Immature natural killer cell (primary cell): ENCODE data around the gene YWHAQ. TPM values are rescaled to one million over a fixed set of nuclear protein-coding genes. Genes with fewer than 3 reads are reported as not detected.
A peak's percentile ranks its signal among the peaks of the same experiment; 100 is the strongest.

Source experiments
- DNase-seq, 3 donors: peaks; one replicate each; pipeline ENCODE4 v3.0.0; 2022; ENCODE audit warnings: mixed read lengths in 1 of 3
- H3K27ac Mint-ChIP-seq, 6 donors: one replicate each; pipeline ENCODE4 v1.8.0; 2020; ENCODE audit warnings: mixed read lengths in 6 of 6, mild to moderate bottlenecking in 5 of 6, inconsistent platforms in 4 of 6, moderate library complexity in 3 of 6
- H3K27me3 Mint-ChIP-seq, 3 donors: one replicate each; pipeline ENCODE4 v1.8.0; 2020 to 2021; ENCODE audit warnings: low read depth in 3 of 3, mild to moderate bottlenecking in 3 of 3, mixed read lengths in 3 of 3, moderate library complexity in 3 of 3, inconsistent platforms in 1 of 3
- H3K36me3 Mint-ChIP-seq, 3 donors: one replicate each; pipeline ENCODE4 v1.8.0; 2020; ENCODE audit warnings: mixed read lengths in 3 of 3, inconsistent platforms in 2 of 3, mild to moderate bottlenecking in 2 of 3
- H3K4me1 Mint-ChIP-seq, 2 donors: one replicate each; pipeline ENCODE4 v1.8.0; 2020; ENCODE audit warnings: inconsistent platforms in 2 of 2, mild to moderate bottlenecking in 2 of 2, mixed read lengths in 2 of 2, moderate library complexity in 1 of 2
- H3K4me3 Mint-ChIP-seq, 5 donors: one replicate each; pipeline ENCODE4 v1.8.0; 2020; ENCODE audit warnings: mild to moderate bottlenecking in 5 of 5, mixed read lengths in 5 of 5, inconsistent platforms in 3 of 5, moderate library complexity in 3 of 5
- H3K9me3 Mint-ChIP-seq, 6 donors: one replicate each; pipeline ENCODE4 v1.8.0; 2020; ENCODE audit warnings: mild to moderate bottlenecking in 6 of 6, mixed read lengths in 6 of 6, inconsistent platforms in 4 of 6, moderate library complexity in 3 of 6
- polyA plus RNA-seq, 3 donors: library from polyadenylated mRNA; unstranded; fragments of 300-500 nt; fragmentation: Illumina TruSeq; gene quantifications; one replicate each; pipeline ENCODE4 v1.2.3, GENCODE V29; 2021

Gene YWHAQ
- 100 to 1,000 TPM; 406 to 761 (median 479) TPM for polyA plus RNA-seq

DNA sequence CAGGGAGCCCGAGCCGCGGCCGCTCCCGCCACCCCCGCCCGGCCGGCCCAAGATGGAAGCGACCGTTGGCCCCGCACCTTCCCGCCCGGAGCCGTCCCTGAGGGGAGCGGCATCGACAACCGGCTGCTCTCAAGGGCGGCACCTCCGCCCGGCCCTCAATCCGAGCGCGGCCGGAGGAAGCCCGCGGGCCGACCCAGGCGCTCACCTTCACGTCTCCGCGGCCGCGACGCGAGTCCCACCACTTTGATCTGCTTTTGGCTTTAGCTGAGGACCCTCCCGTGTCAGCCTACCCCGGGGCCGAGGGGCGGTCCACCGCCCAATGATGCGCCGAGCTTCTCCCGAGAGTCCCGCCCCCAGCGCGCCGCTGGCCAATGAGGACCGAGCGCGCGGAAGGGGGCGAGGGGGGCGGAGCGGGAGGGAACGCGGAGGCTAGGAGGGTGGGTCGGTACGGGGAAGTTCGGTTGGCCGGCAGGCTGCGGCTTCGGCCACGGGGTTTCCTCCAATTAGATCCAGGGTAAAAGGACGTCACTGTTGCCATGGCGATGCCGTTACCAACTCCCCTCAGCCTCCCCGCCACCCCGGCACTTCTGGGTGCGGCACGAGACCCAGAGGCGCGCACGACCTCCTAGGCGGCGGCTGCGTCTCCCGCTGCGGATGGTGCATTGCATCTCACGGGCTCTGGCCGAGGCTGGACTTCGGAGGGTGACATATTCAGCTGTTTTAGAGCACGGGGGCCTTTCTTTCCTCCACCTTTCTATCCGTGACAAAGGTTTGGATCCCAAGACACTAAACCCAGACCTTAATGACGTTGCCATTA, at the start of gene YWHAQ:
TSS of gene YWHAQ (minus strand) at position 262 of the 817 bp plus-strand sequence. CDS start 545 bp downstream, outside the sequence.
- H3K4me3 Mint-ChIP-seq: peak within 1 kb of the TSS; percentile 93 to 96 (median 94)
- peak within 1 kb of the TSS; percentile 95 to 96 (median 96) for H3K27ac Mint-ChIP-seq
- H3K27me3 Mint-ChIP-seq: peaks cover 15 to 21% (median 17%) of the 10 kb centered on the region in 3 donors
- DNase-seq: peak; percentile 99
- no peaks in the 10 kb centered on the region for H3K9me3 Mint-ChIP-seq
- peaks cover 56% of the 10 kb centered on the region in 2 donors for H3K4me1 Mint-ChIP-seq
- peaks cover 12 to 21% (median 17%) of the 10 kb centered on the region in 3 donors for H3K36me3 Mint-ChIP-seq

DNA sequence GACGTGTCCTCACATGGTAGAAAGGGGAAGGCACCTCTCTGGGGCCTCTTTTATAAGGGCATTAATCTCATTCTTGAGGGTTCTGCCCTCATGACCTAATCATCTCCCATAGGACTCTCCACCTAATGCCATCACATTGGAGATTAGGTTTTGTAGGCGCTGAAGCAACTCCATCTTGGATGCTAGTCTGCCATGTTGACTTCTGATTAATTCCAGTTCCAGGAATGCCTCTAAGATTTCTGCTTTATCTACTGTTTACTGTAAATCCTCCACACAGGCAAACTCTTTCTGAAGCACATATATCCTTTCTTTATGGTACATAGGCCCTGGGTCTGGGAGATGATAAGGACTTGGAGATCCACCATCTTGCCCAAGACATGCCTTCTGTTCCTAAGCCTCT, 49.3 kb upstream of the YWHAQ start:
- no peak for DNase-seq
- Mint-ChIP-seq H3K27ac (peak overlapping the region; percentile 97 to 99 (median 98)), H3K4me1 (peaks cover 24 to 32% of the 10 kb centered on the region in 2 donors), H3K4me3 (no peak overlapping the region), H3K36me3 (peaks cover 0 to 4% (median 0%) of the 10 kb centered on the region in 3 donors), H3K27me3 (peaks cover 3 to 12% (median 8%) of the 10 kb centered on the region in 3 donors), H3K9me3 (no peaks in the 10 kb centered on the region)

DNA sequence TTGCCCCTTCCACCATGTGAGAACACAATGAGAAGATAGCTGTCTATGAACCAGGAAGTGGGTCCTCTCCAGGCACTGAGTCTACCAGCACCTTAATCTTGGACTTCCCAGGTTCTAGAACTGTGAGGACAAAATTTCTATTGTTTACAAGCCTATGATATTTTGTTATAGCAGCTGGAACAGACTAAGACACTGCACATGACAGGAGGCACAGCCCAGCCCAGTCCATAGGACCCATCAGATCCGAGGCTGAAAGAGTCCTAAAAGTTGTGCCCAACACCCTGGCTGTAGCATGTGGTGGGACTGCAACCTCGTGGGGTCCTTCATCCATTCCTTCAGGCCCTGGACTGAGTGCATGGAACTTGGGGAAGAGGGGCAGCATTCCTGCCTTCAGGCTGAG, 48.4 kb upstream of the YWHAQ start:
- peak overlapping the region in 3 of 6 donors; percentile 66 to 99 (median 98) for H3K27ac Mint-ChIP-seq
- H3K36me3 Mint-ChIP-seq: peaks cover 0 to 4% (median 0%) of the 10 kb centered on the region in 3 donors
- peaks cover 3 to 14% (median 11%) of the 10 kb centered on the region in 3 donors for H3K27me3 Mint-ChIP-seq
- H3K4me3 Mint-ChIP-seq: no peak overlapping the region
- no peak for DNase-seq
- H3K4me1 Mint-ChIP-seq: peaks cover 24 to 32% of the 10 kb centered on the region in 2 donors
- H3K9me3 Mint-ChIP-seq: no peaks in the 10 kb centered on the region

DNA sequence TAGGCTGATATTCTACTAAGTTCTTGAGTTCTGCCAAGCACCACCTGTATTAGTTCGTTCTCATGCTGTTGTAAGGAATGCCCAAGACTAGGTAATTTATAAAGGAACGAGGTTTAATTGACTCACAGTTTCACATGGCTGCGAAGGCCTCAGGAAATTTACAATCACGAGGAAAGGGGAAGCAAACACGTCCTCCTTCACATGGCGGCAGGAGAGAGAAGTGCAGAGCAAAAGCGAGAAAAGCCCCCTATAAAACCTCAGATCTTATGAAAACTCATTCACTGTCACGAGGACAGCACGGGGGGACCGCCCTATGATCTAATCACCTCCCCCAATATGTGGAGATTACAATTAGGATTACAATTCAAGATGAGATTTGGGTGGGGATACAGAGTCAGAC, 47.7 kb upstream of the YWHAQ start:
- peaks cover 24 to 32% of the 10 kb centered on the region in 2 donors for H3K4me1 Mint-ChIP-seq
- H3K9me3 Mint-ChIP-seq: no peaks in the 10 kb centered on the region
- H3K36me3 Mint-ChIP-seq: peaks cover 0 to 4% (median 0%) of the 10 kb centered on the region in 3 donors
- no peak for DNase-seq
- H3K4me3 Mint-ChIP-seq: no peak overlapping the region
- H3K27ac Mint-ChIP-seq: peak overlapping the region in 4 of 6 donors; percentile 4 to 98 (median 64)
- H3K27me3 Mint-ChIP-seq: peaks cover 3 to 14% (median 11%) of the 10 kb centered on the region in 3 donors

DNA sequence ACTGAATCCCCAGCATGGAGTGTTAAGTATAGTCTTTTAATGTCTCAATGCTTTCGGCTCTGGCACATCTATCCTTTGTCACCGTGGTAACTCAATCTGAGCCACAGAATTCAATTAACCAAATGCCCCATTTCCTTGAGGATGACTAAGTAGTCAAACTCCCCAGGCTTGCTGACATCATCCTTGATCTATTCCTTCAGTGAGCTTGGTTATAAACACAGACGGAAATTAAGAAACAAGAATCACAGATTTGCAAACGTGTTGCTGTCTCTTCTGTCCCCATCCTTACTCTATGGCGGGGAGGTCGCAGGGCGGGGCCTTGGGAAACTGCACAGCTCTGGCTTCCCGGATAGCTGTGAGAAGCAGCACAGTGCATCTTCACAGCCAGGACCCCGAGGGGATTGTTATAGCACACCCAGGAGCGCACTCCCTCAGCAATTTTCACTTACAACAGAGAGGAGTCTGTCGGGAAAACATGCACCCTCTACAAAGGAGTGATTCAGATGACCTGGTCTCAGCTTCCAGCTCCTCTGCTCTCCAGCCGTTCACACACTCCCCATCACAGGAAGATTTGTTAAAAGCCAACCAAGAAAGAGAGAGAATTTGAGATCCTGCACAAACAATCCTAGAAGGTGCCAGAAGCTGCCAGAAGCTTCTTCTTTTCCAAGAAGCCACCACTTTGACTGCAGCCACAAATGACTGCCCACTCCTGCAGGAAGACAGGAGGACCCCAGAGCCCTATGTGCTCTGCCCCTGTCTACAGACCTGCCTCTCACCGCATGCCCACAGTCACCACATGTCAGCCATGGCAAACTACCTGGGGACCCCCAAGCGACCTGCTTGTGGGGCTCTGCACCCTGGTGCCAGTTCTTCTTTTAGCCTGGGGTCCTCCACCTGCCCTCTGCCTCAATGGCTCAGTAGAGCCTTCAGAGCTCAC, 44.9 kb upstream of the YWHAQ start:
- H3K27ac Mint-ChIP-seq: peak overlapping the region in 1 of 6 donors; percentile 21
- peaks cover 11 to 20% of the 10 kb centered on the region in 2 donors for H3K4me1 Mint-ChIP-seq
- H3K4me3 Mint-ChIP-seq: no peak overlapping the region
- H3K36me3 Mint-ChIP-seq: peaks cover 0 to 1% (median 0%) of the 10 kb centered on the region in 3 donors
- H3K9me3 Mint-ChIP-seq: no peaks in the 10 kb centered on the region
- peaks cover under 1 to 7% (median 5%) of the 10 kb centered on the region in 3 donors for H3K27me3 Mint-ChIP-seq
- DNase-seq: no peak

DNA sequence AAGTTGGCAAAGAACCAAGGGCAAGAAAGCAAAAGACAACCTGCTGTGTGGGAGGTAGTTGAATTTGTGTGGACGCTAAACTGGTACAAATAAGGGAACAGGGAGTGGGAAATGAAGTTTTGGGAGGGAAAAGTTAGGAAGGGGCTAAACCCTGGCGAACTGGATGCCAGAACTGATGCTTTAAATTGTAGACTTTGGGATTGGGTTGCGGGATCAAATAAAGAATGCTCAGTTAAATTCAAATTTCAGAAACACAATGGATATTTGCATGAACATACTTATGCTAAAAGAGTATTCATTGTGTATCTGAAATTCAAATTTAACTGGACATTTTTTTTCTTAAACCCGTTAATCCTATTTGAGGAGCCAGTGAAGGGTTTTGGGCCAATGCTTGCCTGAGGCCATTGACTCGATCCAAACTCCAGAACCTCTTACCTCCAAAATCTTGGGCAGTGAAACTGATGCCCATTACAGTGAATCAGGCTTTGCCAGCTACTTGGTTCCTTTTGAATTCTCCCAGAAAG, 44.2 kb upstream of the YWHAQ start:
- Mint-ChIP-seq H3K4me1 (peaks cover 3 to 13% of the 10 kb centered on the region in 2 donors), H3K4me3 (no peak overlapping the region), H3K36me3 (no peaks in the 10 kb centered on the region), H3K27ac (no peak overlapping the region), H3K9me3 (no peaks in the 10 kb centered on the region), H3K27me3 (peaks cover 0 to 5% (median 5%) of the 10 kb centered on the region in 3 donors)
- DNase-seq: no peak

DNA sequence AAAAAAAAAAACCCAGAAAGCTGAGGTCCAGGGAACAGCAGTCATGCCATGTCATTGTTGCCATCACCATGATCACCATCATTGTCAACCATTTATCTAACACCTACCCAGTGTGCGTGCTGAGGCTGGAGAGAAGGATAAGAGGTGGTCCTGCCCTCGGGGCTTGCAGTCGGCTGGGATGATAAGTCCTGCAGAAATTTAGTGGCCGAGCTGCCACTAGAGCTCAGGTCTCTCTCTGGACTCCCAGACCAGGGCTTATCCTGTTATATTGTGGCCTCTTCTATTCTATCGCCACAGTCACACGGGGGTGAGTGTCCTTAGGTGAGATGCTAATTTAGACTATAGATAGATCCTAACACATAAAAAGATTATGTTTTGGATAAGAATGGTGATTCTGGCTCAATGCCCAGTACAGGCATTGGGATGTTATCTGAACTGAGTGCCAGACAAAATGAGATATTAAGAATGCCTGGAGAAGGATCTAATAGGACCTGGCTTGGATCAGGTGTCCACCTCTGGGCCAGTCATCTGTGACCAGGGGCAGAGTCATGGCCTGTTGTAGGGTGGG, 43.2 kb upstream of the YWHAQ start:
- H3K27me3 Mint-ChIP-seq: peaks cover 0 to 5% (median 5%) of the 10 kb centered on the region in 3 donors
- no peaks in the 10 kb centered on the region for H3K9me3 Mint-ChIP-seq
- DNase-seq: no peak
- H3K36me3 Mint-ChIP-seq: no peaks in the 10 kb centered on the region
- peaks cover under 1 to 6% of the 10 kb centered on the region in 2 donors for H3K4me1 Mint-ChIP-seq
- no peak overlapping the region for H3K27ac Mint-ChIP-seq
- no peak overlapping the region for H3K4me3 Mint-ChIP-seq

DNA sequence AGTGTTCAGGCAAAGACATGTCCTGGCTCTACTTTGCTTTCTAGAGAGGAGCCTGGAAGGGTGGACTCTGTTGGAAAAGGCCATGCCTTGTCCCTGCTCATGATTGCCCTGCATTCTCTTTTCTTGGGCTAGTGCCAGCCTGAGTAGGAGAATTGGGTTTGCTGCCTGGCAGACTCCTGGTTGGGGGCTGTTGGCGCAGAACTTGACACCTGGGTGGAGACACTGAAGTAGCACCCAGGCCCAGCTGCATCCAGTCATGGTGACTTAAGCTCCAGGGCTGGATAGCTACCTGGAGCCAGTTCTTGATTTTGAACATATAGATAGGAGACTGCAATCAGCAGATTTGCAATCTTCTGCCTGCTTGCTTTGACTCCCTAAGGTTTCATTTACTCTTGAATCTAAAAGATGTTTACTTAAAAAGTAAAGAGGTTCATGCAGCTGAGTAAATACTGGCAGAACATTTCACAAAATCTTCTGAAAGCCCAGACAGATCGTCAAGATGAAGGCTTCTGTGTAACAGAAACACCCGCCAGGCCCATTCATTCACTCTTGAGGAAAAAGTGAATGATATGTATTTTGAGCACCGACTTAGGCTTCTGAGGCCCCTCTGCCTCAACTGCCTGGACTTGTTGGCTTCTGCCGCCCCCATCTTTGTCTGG, 38.0 kb upstream of the YWHAQ start:
- Mint-ChIP-seq H3K4me1 (peaks cover 6 to 9% of the 10 kb centered on the region in 2 donors), H3K27ac (no peak overlapping the region), H3K27me3 (peaks cover 0 to 2% (median 0%) of the 10 kb centered on the region in 3 donors), H3K36me3 (no peaks in the 10 kb centered on the region), H3K9me3 (no peaks in the 10 kb centered on the region), H3K4me3 (no peak overlapping the region)
- no peak for DNase-seq

DNA sequence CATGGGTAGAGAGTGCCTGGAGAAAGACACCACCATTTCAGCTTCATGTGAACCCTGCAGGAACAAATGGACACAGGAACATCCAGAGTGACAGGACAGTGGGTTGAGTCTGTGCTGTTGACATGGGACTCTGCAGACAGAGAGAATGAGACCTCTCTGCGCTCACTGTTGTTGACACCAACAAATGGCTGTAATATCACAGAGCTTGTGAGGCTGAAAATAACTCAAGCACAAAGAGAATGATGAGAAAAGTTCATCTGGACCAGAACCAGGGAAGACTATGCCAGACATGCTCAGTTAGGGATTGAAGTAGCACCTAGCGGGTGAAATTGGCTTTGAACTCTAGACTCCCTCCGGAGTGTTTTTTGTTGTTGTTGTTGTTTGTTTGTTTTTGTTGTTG, 37.0 kb upstream of the YWHAQ start:
- Mint-ChIP-seq H3K4me1 (peaks cover 16 to 19% of the 10 kb centered on the region in 2 donors), H3K27me3 (peaks cover 0 to 2% (median 0%) of the 10 kb centered on the region in 3 donors), H3K4me3 (no peak overlapping the region), H3K9me3 (no peaks in the 10 kb centered on the region), H3K36me3 (no peaks in the 10 kb centered on the region), H3K27ac (no peak overlapping the region)
- no peak for DNase-seq

DNA sequence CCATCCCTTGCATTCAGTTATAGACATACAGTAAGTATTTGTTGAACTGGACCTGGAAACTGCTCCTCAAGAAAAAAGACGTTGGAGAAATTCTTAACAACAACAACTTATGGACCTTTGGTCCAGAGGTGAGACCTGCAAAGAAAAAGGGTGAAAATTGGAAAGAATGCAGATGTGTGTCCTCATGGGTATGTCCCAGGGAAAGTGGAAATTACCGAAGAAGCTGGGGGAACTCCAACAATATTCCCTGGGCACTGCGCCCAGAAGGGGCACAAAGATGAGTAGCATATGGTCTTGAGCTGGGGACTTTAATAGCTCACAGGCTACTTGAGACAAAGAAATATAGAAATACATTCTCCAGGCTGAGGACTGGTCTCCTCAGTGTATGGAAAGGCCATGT, 35.5 kb upstream of the YWHAQ start:
- Mint-ChIP-seq H3K27ac (peak overlapping the region in 3 of 6 donors; percentile 15 to 62 (median 49)), H3K36me3 (no peaks in the 10 kb centered on the region), H3K4me3 (no peak overlapping the region), H3K4me1 (peaks cover 20 to 22% of the 10 kb centered on the region in 2 donors), H3K27me3 (peaks cover 0 to 2% (median 0%) of the 10 kb centered on the region in 3 donors), H3K9me3 (no peaks in the 10 kb centered on the region)
- no peak for DNase-seq

DNA sequence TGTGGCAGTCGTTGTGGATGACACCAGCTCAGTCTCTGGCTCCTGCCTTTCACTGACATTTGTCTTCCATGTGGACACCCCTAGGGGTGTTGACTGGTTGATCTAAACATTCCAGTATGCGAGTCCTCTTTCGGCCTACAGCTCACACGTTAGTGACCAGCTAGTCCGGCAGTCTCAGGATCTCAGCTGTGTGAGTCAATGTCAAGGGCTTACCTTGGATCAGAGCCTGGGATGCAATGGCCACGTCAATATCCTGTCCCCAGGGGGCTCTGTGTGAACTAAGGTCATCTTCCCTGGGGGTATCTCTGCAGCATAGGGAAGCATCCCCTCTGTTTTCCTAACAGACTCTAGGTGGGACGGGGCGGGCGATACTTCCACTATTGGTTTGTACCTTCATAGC, 35.1 kb upstream of the YWHAQ start:
- H3K9me3 Mint-ChIP-seq: no peaks in the 10 kb centered on the region
- H3K27ac Mint-ChIP-seq: peak overlapping the region in 1 of 6 donors; percentile 49
- peaks cover 0 to 2% (median 0%) of the 10 kb centered on the region in 3 donors for H3K27me3 Mint-ChIP-seq
- no peak for DNase-seq
- H3K4me1 Mint-ChIP-seq: peaks cover 21 to 22% of the 10 kb centered on the region in 2 donors
- no peak overlapping the region for H3K4me3 Mint-ChIP-seq
- no peaks in the 10 kb centered on the region for H3K36me3 Mint-ChIP-seq

DNA sequence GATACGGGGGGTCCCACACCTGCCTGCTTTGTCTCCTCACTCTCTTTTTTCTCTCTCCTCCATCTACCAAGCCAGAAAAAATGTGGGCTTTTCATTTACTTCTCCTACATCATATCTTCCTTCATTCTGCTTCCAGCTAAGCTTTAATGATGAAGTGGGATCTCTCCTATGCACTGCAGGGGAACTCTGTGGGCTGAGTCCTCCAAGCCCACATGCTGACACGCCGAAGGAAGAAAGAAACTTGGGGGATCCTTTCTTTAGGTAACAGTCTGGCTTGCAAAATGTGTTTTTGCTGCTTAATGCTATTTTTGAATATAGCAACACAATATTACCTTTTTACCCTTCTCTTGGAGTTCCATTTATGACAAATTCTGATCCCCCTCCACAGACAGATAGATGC, 33.6 kb upstream of the YWHAQ start:
- peak overlapping the region in 1 of 5 donors; percentile 63 for H3K4me3 Mint-ChIP-seq
- no peak for DNase-seq
- H3K36me3 Mint-ChIP-seq: no peaks in the 10 kb centered on the region
- H3K27ac Mint-ChIP-seq: peak overlapping the region in 3 of 6 donors; percentile 10 to 94 (median 91)
- peaks cover 0 to 2% (median 0%) of the 10 kb centered on the region in 3 donors for H3K27me3 Mint-ChIP-seq
- H3K4me1 Mint-ChIP-seq: peaks cover 21 to 22% of the 10 kb centered on the region in 2 donors
- H3K9me3 Mint-ChIP-seq: no peaks in the 10 kb centered on the region
